ENCODE measurements around the gene CACUL1.
A peak's percentile ranks its signal among the peaks of the same experiment; 100 is the strongest.

CACUL1 gene

GRCh38 chr10:118732245-118733165, 22.3 kb downstream of the CACUL1 start:
- no peak for DNase-seq

- DNase-seq: no peak
Observed at GRCh38 chr10:118730756-118731456, 23.9 kb downstream of the CACUL1 start.

- no peak for DNase-seq
Observed at GRCh38 chr10:118729641-118730258, 25.0 kb downstream of the CACUL1 start.

GRCh38 chr10:118729200-118729599, 25.6 kb downstream of the CACUL1 start:
- no peak for DNase-seq

- DNase-seq: no peak
Observed at GRCh38 chr10:118725886-118726500, 28.8 kb downstream of the CACUL1 start.

- no peak for DNase-seq
Observed at GRCh38 chr10:118723466-118723865, 31.3 kb downstream of the CACUL1 start.

GRCh38 chr10:118721539-118721876, 33.3 kb downstream of the CACUL1 start:
- no peak for DNase-seq

GRCh38 chr10:118720685-118721538, 33.9 kb downstream of the CACUL1 start:
- DNase-seq: peak; percentile 52

GRCh38 chr10:118714366-118714765, 40.4 kb downstream of the CACUL1 start:
- DNase-seq: no peak

- DNase-seq: no peak
Observed at GRCh38 chr10:118712930-118713634, 41.7 kb downstream of the CACUL1 start.

GRCh38 chr10:118712080-118712479, 42.7 kb downstream of the CACUL1 start:
- DNase-seq: no peak

GRCh38 chr10:118710487-118710886, 44.3 kb downstream of the CACUL1 start:
- no peak for DNase-seq

- DNase-seq: no peak
Observed at GRCh38 chr10:118708571-118708970, 46.2 kb downstream of the CACUL1 start.

GRCh38 chr10:118704711-118705110, 50.1 kb downstream of the CACUL1 start:
- no peak for DNase-seq

GRCh38 chr10:118701529-118702323, 53.0 kb downstream of the CACUL1 start:
- DNase-seq: no peak

- DNase-seq: peak; percentile 72
Observed at GRCh38 chr10:118698421-118698820, 56.3 kb downstream of the CACUL1 start.

GRCh38 chr10:118694848-118695247, 59.9 kb downstream of the CACUL1 start:
- DNase-seq: no peak

- DNase-seq: no peak
Observed at GRCh38 chr10:118692872-118693271, 61.9 kb downstream of the CACUL1 start.

- DNase-seq: no peak
Observed at GRCh38 chr10:118689070-118689858, 65.5 kb downstream of the CACUL1 start.

GRCh38 chr10:118687472-118687871, 67.3 kb downstream of the CACUL1 start:
- DNase-seq: no peak
